GM18867 (cell line): ENCODE results near the gene MEIS3.
"Not testable (repeated sequence)": the region's sequence is repeated elsewhere in the genome, so short reads cannot be mapped to it uniquely, and the experiment has no call there.

Experiments
- ATAC-seq: cut with Tn5 transposase; IDR thresholded peaks from one replicate; pipeline ENCODE4 v1.9.1; 2021; ENCODE audit warnings: mild to moderate bottlenecking, moderate library complexity; ENCODE audit not compliant: unreplicated experiment

Gene MEIS3

GRCh38 chr19:47417107-47417745 is 2.1 kb downstream of the MEIS3 start:
- no peak for ATAC-seq

GRCh38 chr19:47416643-47416985 is 2.7 kb downstream of the MEIS3 start:
- no peak for ATAC-seq

- ATAC-seq, result no peak
Observed at GRCh38 chr19:47415953-47416642, 3.2 kb downstream of the MEIS3 start.

- ATAC-seq, result no peak
Observed at GRCh38 chr19:47414469-47414868, 4.9 kb downstream of the MEIS3 start.

- ATAC-seq, result no peak
Observed at GRCh38 chr19:47413941-47414340, 5.4 kb downstream of the MEIS3 start.

- not testable (repeated sequence) for ATAC-seq
Observed at GRCh38 chr19:47411696-47412095, 7.6 kb downstream of the MEIS3 start.

- ATAC-seq, result no peak
Observed at GRCh38 chr19:47411101-47411500, 8.2 kb downstream of the MEIS3 start.

GRCh38 chr19:47408156-47408938 is 11.0 kb downstream of the MEIS3 start:
- ATAC-seq, result no peak

- no peak for ATAC-seq
Observed at GRCh38 chr19:47407417-47407774, 11.9 kb downstream of the MEIS3 start.

- no peak for ATAC-seq
Observed at GRCh38 chr19:47406711-47407416, 12.5 kb downstream of the MEIS3 start.

GRCh38 chr19:47405854-47406417 is 13.4 kb downstream of the MEIS3 start:
- no peak for ATAC-seq

- no peak for ATAC-seq
Observed at GRCh38 chr19:47405197-47405550, 14.2 kb downstream of the MEIS3 start.

- no peak for ATAC-seq
Observed at GRCh38 chr19:47404334-47405196, 14.8 kb downstream of the MEIS3 start.

- ATAC-seq, result no peak
Observed at GRCh38 chr19:47402504-47402903, 16.8 kb downstream of the MEIS3 start.

GRCh38 chr19:47398707-47399597 is 20.4 kb downstream of the MEIS3 start:
- no peak for ATAC-seq

- ATAC-seq, result no peak
Observed at GRCh38 chr19:47391510-47392223, 27.7 kb downstream of the MEIS3 start.

- ATAC-seq, result no peak
Observed at GRCh38 chr19:47390533-47391488, 28.5 kb downstream of the MEIS3 start.

GRCh38 chr19:47389150-47389556 is 30.2 kb downstream of the MEIS3 start:
- ATAC-seq, result no peak
